ENCODE data around the gene CLCA4.

- TF ChIP-seq SP1 (IDR thresholded peaks at IDR 0.05) (no peak), CTCF (IDR thresholded peaks at IDR 0.05; ENCODE audit: low read depth, low read length, missing input control) (no peak), JUND (IDR thresholded peaks at IDR 0.05) (no peak)
Measured at GRCh38 chr1:86502721-86503405, 44.0 kb upstream of the CLCA4 start.
